GM21619 (cell line): ENCODE results near the gene RNF224.

Experiments used
- ATAC-seq: cut with Tn5 transposase; IDR thresholded peaks from one replicate; pipeline ENCODE4 v1.9.1; 2021; ENCODE audit not compliant: unreplicated experiment

Gene RNF224

GRCh38 chr9:137270929-137271695 is 43.8 kb downstream of the RNF224 start:
- ATAC-seq = no peak

GRCh38 chr9:137271696-137272076 is 44.4 kb downstream of the RNF224 start:
- no peak for ATAC-seq

DNA sequence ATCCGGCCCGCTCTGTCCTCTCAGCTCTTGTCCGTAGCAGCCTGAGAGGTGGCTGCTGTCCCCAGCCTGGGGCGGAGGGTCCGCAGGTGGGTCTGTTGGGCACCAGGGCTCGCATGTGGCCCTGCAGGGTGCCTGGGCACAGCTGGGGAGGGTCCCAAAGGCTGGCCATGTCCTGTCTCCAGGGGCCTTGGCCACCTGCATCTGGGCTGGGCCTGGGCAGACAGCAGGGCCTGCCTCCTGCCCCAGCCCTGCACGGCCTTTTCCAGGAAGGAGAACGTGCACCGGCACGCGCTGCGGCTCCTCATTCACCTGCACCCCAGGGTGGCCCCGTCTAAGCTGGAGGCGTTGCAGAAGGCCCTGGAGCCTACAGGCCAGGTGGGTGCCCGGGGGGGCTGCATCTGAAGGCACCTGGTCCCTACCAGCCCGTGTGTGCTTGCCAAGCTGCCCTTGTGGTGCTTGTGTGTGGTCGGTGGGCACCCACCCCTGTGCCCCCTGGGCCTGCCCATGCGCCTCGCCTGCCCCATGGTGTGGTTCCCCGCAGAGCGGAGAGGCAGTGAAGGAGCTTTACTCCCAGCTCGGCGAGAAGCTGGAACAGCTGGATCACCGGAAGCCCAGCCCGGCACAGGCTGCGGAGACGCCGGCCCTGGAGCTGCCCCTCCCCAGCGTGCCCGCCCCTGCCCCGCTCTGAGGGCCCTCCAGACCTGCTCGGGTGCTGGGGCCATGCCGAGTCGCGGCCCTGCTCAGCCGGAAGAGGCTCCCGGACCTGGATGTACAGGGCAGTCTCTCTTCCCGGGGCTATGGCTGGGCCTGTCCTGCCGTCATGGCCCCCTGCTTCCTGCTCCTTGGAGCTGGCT is 45.2 kb downstream of the RNF224 start:
- no peak for ATAC-seq

DNA sequence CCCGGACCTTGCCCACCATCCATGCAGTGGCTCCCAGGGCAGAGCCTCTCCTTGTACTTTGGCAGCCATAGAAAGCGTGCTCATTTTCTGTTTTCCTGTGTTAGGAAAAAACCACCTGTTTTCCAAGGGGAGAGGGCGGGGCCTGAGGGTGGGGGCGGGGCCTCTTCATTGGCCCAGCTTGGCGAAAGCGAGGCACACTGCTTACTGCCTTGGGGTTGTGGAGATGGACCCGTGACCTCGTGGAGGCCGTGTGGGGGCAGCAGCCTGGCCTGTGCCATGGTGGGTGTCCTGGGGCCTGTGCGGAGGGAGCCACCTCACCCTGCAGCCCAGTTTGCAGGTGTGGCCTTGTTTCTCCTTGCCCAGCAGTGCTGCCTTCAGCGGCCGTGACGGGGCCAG is 45.8 kb downstream of the RNF224 start:
- ATAC-seq = no peak

DNA sequence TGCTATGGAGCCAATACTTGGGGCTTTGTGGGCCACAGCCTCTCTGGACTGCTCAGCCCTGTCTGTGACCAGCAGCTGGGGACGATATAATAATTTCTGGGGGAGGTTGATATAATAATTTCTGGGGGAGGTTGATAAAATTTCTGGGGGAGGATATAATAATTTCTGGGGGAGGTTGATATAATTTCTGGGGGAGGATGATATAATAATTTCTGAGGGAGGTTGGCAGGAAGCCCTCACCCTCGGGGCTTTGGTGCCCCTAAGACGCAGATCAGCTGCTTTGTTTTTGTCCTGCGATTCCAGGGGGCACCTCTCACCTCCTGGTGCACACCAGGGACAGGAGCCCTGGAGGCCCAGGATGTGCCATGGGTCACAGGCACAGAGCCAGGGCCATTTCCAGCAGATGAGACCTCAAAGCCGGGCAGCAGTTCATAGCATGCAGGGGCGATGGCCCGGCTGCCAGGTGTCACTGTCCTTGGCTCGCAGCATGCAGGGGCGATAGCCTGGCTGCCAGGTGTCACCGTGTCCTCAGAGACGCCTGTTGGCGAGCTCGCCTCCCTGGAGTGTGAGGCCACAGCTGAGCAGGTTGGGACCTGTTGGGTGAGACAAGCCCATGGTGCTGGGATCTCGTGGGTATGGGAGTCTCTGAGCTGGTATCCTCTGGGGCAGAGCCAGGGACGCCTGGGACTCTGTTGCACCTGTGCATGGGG is 46.5 kb downstream of the RNF224 start:
- no peak for ATAC-seq

GRCh38 chr9:137275203-137275587 is 47.9 kb downstream of the RNF224 start:
- ATAC-seq = no peak

- ATAC-seq = no peak
Measured at GRCh38 chr9:137275588-137276472, 48.5 kb downstream of the RNF224 start.

GRCh38 chr9:137276473-137277328 is 49.4 kb downstream of the RNF224 start:
- ATAC-seq = no peak

GRCh38 chr9:137277329-137278041 is 50.2 kb downstream of the RNF224 start, which contains the start of gene TOR4A:
Gene TOR4A (plus strand): TSS chr9:137277726. CDS start chr9:137278690, 964 bp downstream.
- ATAC-seq = peak; percentile 76

DNA sequence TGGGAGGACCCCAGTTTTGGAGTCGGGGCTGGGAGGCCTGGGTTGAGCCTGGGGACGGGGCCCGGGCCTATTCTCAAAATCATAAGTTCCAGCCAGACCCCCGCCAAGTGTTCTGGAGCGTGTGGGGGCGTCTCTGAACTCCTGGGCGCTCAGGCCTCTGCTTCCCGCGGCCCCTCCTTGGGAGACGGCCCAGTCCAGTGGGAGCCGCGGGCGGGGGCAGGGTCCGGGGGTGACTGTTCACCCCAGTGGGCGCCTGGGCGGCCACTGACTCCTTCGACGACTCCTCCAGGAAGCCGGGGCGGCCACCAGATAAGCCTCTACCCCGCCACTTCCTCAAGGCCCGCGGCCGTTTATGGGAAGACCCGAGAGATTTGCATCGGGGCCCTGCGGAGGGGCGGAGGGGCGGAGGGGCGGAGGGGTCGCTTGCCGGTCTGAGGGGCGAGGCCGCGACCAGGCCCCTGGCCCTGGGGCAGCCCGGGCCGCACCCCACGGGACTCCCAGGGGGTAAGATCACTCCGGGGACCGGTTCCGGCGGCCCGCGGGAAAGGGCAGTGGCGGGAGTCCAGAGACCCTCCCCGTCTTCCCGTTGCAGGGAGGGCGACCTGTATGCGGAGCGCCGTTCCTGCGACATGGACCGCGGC is 50.9 kb downstream of the RNF224 start:
- no peak for ATAC-seq
